ENCODE data around the gene CENPI.
"Not testable (repeated sequence)": the region's sequence is repeated elsewhere in the genome, so short reads cannot be mapped to it uniquely, and the experiment has no call there.

CENPI gene

GRCh38 chrX:101097546-101098453 lies at the start of gene CENPI:
TSS of gene CENPI (plus strand) at chrX:101098204. CDS start at chrX:101101071, 2,867 bp downstream.
- peak; percentile 96 for DNase-seq

DNA sequence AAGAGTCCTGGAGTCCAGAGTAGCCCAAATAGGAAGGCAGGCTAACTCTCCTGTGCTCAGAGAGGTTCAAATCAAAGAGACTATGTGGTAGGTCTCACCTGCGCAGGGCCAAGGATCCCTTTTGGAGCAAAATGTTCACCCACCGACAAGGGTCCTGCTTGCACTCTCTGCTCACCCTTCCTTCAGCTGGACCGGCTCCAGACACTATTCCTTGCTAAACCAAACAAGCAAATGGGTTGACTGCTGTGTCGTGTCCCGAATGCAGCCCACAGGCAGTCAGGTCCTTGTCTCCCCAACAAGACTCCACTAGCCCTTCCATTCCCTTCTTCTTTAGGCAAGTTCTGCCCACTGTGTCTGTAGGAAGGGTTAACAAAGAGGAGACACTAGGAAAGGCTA lies 46.9 kb upstream of the CENPI start:
- no peak for DNase-seq

DNA sequence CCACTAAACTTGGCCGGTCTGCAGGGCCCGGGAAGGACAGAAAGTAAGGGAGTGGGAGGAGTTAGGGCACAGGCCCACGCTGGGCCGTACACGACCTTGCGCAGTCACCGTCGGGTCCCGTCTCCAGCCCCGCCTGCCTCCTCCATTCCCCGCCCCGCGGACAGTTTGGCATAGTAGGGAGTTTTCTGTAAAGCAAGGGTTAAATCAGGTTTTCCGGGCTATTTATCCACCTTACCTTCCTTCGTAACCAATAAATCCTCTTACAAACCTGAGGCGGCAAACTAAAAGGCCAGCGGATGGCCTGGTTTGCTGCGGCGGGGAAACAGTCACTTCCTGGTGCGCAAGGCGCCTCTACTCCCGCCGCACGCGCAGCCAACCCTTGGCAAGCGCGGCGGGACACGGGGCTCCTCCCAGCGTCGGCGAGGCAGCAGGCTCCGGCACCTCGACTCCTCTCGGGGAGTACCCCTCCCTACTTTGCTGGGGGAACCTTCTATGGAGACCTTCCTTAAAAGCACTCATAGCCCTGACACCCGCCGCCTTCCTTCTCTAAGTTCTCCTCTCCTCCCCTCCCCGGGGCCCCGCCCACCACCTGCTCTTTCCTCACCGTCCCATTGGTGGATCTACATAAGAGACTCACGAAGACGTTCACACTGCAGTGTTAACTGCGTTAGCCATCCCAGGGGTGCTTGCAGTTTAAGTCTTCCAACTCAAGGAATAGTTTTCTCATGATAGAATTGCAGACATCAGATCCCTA lies 46.3 kb upstream of the CENPI start, which contains the start of gene TRMT2B:
Gene TRMT2B, minus strand, starts transcription at position 563 of the 754 bp plus-strand sequence. CDS start 9,822 bp downstream, outside the sequence.
- peak; percentile 95 for DNase-seq

GRCh38 chrX:101056551-101056950 lies 41.5 kb upstream of the CENPI start:
- not testable (repeated sequence) for DNase-seq

GRCh38 chrX:101057093-101057714 lies 40.8 kb upstream of the CENPI start:
- DNase-seq: peak; percentile 71

DNA sequence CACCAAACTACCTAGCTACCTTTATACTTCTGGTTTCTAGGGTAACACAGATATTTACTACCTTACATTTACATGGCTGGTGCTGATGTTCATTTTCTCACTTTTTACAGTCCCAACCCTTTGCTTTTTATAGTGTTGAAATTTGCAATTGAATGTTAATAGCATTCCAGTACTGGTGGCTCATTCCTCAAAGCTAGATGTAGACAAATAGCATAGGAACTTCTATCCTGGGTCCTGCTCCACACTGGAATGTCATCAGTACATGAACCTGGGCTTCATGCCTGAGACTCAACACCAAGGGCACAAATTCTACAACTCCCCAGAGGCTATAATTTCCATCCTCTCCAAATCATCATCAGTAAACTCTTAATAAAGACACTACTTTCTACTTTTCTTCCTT lies 35.8 kb upstream of the CENPI start:
- DNase-seq: no peak

DNA sequence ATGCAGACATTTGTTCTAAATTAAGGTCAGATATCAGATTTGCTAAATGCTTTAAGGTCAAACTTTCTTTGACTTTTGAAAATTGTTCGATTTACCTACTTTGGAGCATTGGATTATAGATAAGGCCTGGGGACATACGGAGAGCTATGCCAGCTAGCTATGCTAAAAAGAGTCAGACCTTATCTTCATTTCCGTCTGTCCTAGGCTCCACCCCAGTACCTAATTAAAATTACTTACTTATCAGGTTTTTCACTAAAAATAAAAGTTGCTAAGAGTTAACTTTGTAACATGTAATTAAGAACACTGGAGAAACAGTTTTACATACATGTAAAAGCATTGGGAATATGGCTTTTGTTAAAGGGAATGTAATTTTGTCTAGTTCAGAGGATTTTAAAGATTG lies 26.4 kb upstream of the CENPI start:
- peak; percentile 58 for DNase-seq

GRCh38 chrX:101078716-101079598 lies 19.0 kb upstream of the CENPI start, which contains the start of gene TMEM35A:
TSS of gene TMEM35A (plus strand) at chrX:101078879. CDS start at chrX:101079003, 124 bp downstream.
- peak; percentile 8 for DNase-seq

GRCh38 chrX:101079736-101080270 lies 18.2 kb upstream of the CENPI start:
- DNase-seq: no peak

- DNase-seq: no peak
These were observed 17.5 kb upstream of the CENPI start for GRCh38 chrX:101080326-101081124.

- DNase-seq: no peak
These were observed 16.8 kb upstream of the CENPI start for GRCh38 chrX:101081231-101081630.

DNA sequence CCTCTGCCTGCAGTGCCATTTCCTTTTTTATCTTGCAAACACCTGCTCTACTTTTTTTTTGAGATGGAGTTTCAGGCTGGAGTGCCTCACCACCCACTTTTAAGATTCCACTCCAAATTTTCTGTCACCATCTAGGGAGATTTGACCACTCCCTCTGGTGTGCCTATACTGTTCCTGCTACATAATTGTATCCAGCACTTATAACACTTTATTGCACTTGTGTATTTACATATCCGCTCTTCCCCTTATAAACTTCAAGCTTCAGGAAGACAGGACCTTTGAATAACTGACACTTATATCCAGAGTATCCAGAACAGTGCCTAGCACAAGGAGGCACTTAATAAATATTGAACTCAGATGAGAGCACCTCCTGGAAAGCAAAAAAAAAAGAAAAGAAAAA lies 6.2 kb upstream of the CENPI start:
- no peak for DNase-seq

- no peak for DNase-seq
These were observed 10.3 kb downstream of the CENPI start for GRCh38 chrX:101108284-101108683.

GRCh38 chrX:101117701-101118100 lies 19.7 kb downstream of the CENPI start:
- DNase-seq: no peak

GRCh38 chrX:101136235-101136634 lies 38.2 kb downstream of the CENPI start:
- no peak for DNase-seq
